LNCaP clone FGC (cell line): ENCODE results near the gene TM9SF4.

Experiments
- DNase-seq: peaks from one replicate; pipeline ENCODE4 v3.0.0-alpha.2; 2011; ENCODE audit warnings: low read depth
- H3K4me3 ChIP-seq: 2 replicates; pipeline ENCODE4 v1.5.1; 2011; ENCODE audit warnings: mild to moderate bottlenecking, low read depth, low read length, control low read depth
- TF ChIP-seq, protein P1 (sequence below): IDR thresholded peaks from 2 replicates; pipeline ENCODE4 v1.5.1; 2012; ENCODE audit warnings: mild to moderate bottlenecking; ENCODE audit not compliant: control insufficient read depth, insufficient read depth; ENCODE audit errors: extremely low read depth

Gene TM9SF4

DNA sequence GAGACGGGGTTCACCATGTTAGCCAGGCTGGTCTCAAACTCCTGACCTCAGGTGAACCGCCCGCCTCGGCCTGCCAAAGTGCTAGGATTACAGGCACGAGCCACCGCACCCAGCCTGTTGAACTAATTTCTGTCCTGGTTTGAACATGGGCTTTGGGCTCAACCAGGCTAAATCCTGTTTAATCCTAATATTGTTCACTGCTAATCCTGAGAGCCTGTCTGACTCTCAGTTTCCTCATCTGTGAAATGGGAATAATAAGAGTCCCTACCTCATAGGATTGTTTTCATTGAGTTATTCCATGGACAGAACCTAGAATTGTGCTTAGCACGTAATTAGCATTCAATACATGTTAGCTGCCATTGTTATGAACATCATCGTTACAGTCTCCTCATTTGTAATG lies 17.4 kb downstream of the TM9SF4 start:
- TF ChIP-seq, protein P1, sequence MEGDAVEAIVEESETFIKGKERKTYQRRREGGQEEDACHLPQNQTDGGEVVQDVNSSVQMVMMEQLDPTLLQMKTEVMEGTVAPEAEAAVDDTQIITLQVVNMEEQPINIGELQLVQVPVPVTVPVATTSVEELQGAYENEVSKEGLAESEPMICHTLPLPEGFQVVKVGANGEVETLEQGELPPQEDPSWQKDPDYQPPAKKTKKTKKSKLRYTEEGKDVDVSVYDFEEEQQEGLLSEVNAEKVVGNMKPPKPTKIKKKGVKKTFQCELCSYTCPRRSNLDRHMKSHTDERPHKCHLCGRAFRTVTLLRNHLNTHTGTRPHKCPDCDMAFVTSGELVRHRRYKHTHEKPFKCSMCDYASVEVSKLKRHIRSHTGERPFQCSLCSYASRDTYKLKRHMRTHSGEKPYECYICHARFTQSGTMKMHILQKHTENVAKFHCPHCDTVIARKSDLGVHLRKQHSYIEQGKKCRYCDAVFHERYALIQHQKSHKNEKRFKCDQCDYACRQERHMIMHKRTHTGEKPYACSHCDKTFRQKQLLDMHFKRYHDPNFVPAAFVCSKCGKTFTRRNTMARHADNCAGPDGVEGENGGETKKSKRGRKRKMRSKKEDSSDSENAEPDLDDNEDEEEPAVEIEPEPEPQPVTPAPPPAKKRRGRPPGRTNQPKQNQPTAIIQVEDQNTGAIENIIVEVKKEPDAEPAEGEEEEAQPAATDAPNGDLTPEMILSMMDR = no peak
- DNase-seq = no peak
- H3K4me3 ChIP-seq = no peak overlapping the region

DNA sequence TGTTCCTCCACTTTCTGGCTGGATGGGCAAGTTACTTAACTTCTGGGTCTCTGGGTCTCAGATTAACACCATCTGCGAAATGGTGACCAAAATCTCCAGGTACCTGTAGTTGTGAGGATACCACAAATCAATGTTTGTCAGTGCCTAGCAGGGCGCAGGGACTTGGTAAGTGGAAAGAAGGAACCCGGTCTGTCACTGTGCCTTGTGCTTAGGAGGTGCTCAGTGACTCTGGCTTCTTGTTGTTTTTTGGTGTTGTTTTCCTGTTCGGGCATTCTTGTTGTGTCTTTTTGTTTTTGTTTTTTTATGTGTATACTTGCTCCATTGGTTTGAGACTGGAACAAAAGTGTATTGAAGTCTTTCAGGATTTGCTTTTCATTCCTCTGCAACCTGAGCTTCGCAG lies 17.8 kb downstream of the TM9SF4 start:
- no peak for DNase-seq
- TF ChIP-seq, protein P1 = no peak
- no peak overlapping the region for H3K4me3 ChIP-seq

DNA sequence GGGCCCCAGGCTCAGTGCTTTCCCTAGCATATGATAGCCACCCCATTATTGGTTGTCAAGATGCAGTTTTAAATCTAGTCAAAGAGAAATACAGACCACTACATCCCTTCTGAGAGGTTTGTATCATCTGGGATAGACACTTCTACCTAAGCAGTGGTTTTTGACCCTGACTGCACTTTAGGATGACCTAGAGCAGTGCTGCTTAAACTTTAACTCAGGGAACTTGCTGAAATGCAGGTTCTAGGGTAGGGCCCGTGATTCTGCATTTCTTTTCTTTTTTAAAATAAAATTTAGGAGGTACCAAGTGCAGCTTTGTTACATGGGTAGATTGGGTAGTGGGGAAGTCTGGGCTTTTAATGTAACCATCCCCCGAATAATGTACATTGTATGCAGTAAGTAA lies 18.7 kb downstream of the TM9SF4 start:
- H3K4me3 ChIP-seq = no peak overlapping the region
- TF ChIP-seq, protein P1 = no peak
- no peak for DNase-seq

DNA sequence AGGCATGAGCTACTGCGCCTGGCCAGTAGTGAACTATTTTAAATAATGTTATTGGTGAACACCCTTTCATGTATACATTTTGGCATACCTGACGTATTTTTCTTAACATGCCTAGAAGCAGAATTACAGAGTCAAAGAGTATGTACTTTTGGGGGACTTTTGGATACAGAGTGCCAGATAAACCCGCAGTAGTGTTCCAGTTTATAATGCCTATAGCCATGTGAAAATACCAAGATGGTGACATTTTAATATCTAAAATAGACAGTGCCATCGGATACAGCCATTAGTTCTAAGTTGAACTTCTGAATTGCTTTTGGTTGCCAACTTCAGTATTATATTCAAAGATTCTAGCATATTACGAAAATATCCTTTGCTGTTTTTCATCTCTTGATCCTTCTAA lies 20.3 kb downstream of the TM9SF4 start:
- H3K4me3 ChIP-seq = no peak overlapping the region
- TF ChIP-seq, protein P1 = no peak
- DNase-seq = no peak

DNA sequence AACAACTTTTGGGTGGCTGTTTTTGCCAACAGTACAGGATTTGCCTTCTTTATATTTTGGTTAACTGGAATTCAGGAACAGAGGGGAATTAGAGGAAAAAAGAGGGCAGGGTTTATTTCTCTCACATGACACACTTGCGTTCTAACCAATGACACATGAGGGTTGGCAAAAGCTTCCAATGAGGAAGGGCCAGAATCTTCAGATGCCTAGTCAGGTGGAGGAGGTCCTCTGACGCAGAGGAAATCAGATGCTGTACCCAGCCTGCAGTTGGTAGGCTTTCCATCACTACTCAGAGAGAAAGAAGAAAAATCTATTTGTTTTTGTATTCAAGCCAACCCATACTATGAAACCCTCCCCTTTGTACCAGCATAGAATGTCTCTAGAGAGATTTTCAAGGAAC lies 20.8 kb downstream of the TM9SF4 start:
- DNase-seq = no peak
- no peak overlapping the region for H3K4me3 ChIP-seq
- TF ChIP-seq, protein P1 = no peak

DNA sequence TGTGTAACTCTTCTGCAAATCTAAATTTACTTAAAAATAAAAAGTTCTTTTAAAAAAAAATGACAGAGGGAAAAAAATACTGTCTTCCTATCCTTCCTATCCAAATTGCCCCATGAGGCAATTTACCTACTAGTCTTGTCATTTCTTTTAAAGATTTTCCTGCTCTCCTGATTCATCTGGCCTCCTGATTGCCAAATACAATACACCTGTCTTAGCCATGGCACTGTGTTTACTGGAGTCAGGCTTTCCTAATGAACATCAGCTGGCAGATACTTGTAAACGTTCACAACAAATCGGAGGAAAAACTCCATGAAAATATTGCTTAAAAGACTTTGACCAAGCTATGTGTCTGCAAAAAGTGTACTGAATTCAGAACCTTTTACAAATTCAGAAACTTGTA lies 21.5 kb downstream of the TM9SF4 start:
- DNase-seq = no peak
- TF ChIP-seq, protein P1 = no peak
- no peak overlapping the region for H3K4me3 ChIP-seq

DNA sequence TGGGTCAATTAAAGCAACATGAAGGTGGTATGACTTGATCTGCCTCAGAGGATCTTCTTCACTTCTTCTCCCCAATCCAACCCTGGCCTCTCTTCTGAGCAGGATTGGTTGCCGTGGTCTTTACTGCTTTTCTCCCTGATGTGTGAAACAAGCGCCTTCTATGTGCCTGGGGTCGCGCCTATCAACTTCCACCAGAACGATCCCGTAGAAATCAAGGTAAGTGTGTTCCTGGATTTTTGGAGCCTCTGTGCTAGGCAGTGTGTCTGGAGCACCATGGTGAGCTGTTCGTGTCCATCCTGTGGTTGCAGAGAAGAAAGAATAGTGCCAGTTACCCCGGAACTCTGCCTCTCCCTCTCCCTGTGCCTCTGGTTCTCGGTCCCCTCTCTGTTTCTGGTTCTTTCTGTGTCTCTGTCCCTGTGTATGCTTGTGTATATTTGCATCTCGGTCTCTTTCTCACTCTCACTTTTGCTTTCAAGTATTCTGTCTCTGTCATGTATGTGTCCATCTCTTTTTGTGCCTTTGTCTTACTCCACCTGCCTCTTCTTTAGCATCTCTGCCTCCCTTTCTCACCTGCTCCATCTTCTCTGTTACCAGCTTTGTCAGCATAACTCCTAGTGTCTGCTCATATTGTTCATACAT lies 23.5 kb downstream of the TM9SF4 start:
- DNase-seq = no peak
- TF ChIP-seq, protein P1 = no peak
- H3K4me3 ChIP-seq = no peak overlapping the region
